ENCODE data around the gene APAF1. TPM values are rescaled to one million over a fixed set of nuclear protein-coding genes. Genes with fewer than 3 reads are reported as not detected.

APAF1 gene
- total and polyA plus RNA-seq, 2 donors (not counting 3 experiments of a cell fraction or from before 2014, with no cell fraction given), result 7.2 to 35.2 TPM

GRCh38 chr12:98780261-98780660 lies 135.2 kb downstream of the APAF1 start:
- POLR2A ChIA-PET, result no interaction called here
- TF ChIP-seq POLR2AphosphoS5 (IDR thresholded peaks at IDR 0.05; ENCODE audit: insufficient read depth, low read depth, low read length), result no peak
- no peak for TF ChIP-seq GATA2 (IDR thresholded peaks at IDR 0.05; ENCODE audit: insufficient read depth, insufficient read length, low read depth, low read length)
- no peak for TF ChIP-seq JUN (IDR thresholded peaks at IDR 0.05; ENCODE audit: borderline replicate concordance, insufficient read depth, insufficient read length, low read depth)
- intact Hi-C loops (cut with micrococcal nuclease) (no loop called here), dilution Hi-C loops (cut with MboI; ENCODE audit: extremely low pct_ligation_motif_present, low sequenced_read_pairs) (no loop called here)
- Histone ChIP-seq H3K79me2 (ENCODE audit: control insufficient read depth, insufficient read depth, low read length) (no peaks in the 10 kb centered on the region), H3K27me3 (ENCODE audit: control insufficient read depth in 2 of 2, insufficient read depth in 2 of 2, low read length in 2 of 2) (peaks cover 0 to 2% of the 10 kb centered on the region in 2 experiments), H3K9me3 (replicated peaks; ENCODE audit: control insufficient read depth, insufficient read depth, low read length) (no peaks in the 10 kb centered on the region), H3K9me1 (replicated peaks; ENCODE audit: control insufficient read depth, extremely low read depth, insufficient read depth, low read length) (no peaks in the 10 kb centered on the region), H4K20me1 (replicated peaks; ENCODE audit: control insufficient read depth, extremely low read depth, insufficient read depth, low read length) (no peaks in the 10 kb centered on the region), H3K36me3 (ENCODE audit: control insufficient read depth in 2 of 2, extremely low read depth in 1 of 2, insufficient read depth in 2 of 2, low read length in 2 of 2) (no peaks in the 10 kb centered on the region), H3K27ac (ENCODE audit: insufficient read depth, low read depth, low read length) (no peak overlapping the region), H3K4me3 (replicated peaks in 1 of 3; ENCODE audit: insufficient read depth in 1 of 3, low read depth in 1 of 3, low read length in 3 of 3) (no peak overlapping the region), H2AFZ (ENCODE audit: low read depth, low read length) (no peak overlapping the region), H3K4me2 (ENCODE audit: insufficient read depth, low read length) (no peak overlapping the region), H3K9ac (replicated peaks; ENCODE audit: extremely low read depth, insufficient read depth, low read length) (no peak overlapping the region), H3K4me1 (ENCODE audit: control insufficient read depth, extremely low read depth, insufficient read depth, low read length) (no peaks in the 10 kb centered on the region)
- DNase-seq (ENCODE audit: low read depth, low spot score), result no peak
- no peak for FAIRE-seq
- no TSS peak for BruUV-seq (replicated peaks)
- CTCF ChIA-PET, result no interaction called here

GRCh38 chr12:98783420-98783819 lies 138.3 kb downstream of the APAF1 start:
- Histone ChIP-seq H3K27me3 (ENCODE audit: control insufficient read depth in 2 of 2, insufficient read depth in 2 of 2, low read length in 2 of 2) (peaks cover 0 to 2% of the 10 kb centered on the region in 2 experiments), H4K20me1 (replicated peaks; ENCODE audit: control insufficient read depth, extremely low read depth, insufficient read depth, low read length) (no peaks in the 10 kb centered on the region), H3K79me2 (ENCODE audit: control insufficient read depth, insufficient read depth, low read length) (no peaks in the 10 kb centered on the region), H3K9me1 (replicated peaks; ENCODE audit: control insufficient read depth, extremely low read depth, insufficient read depth, low read length) (no peaks in the 10 kb centered on the region), H2AFZ (ENCODE audit: low read depth, low read length) (no peak overlapping the region), H3K4me2 (ENCODE audit: insufficient read depth, low read length) (no peak overlapping the region), H3K27ac (ENCODE audit: insufficient read depth, low read depth, low read length) (no peak overlapping the region), H3K4me1 (ENCODE audit: control insufficient read depth, extremely low read depth, insufficient read depth, low read length) (no peaks in the 10 kb centered on the region), H3K4me3 (replicated peaks in 1 of 3; ENCODE audit: insufficient read depth in 1 of 3, low read depth in 1 of 3, low read length in 3 of 3) (no peak overlapping the region), H3K9me3 (replicated peaks; ENCODE audit: control insufficient read depth, insufficient read depth, low read length) (no peaks in the 10 kb centered on the region), H3K36me3 (ENCODE audit: control insufficient read depth in 2 of 2, extremely low read depth in 1 of 2, insufficient read depth in 2 of 2, low read length in 2 of 2) (no peaks in the 10 kb centered on the region), H3K9ac (replicated peaks; ENCODE audit: extremely low read depth, insufficient read depth, low read length) (no peak overlapping the region)
- no peak for TF ChIP-seq MYC (IDR thresholded peaks at IDR 0.05; ENCODE audit: low read depth, low read length)
- TF ChIP-seq GATA2 (IDR thresholded peaks at IDR 0.05; ENCODE audit: insufficient read depth, insufficient read length, low read depth, low read length), result no peak
- TF ChIP-seq EZH2 (IDR thresholded peaks at IDR 0.05; ENCODE audit: borderline replicate concordance, low read depth, low read length, severe bottlenecking), result no peak
- no peak for TF ChIP-seq POLR2A (IDR thresholded peaks at IDR 0.05; ENCODE audit: low read depth, low read length)
- no peak for TF ChIP-seq CTCF (IDR thresholded peaks at IDR 0.05; ENCODE audit: extremely low read depth in 1 of 2, insufficient read depth in 1 of 2, low read depth in 1 of 2, low read length in 2 of 2)
- ChIA-PET CTCF (interaction anchor here (0.9 kb wide), 1 partner anchor 14 kb away, joined by 3 read pairs; no protein-coding TSS in a partner anchor), POLR2A (no interaction called here)
- BruUV-seq (replicated peaks), result no TSS peak
- intact Hi-C loops (cut with micrococcal nuclease) (no loop called here), dilution Hi-C loops (cut with MboI; ENCODE audit: extremely low pct_ligation_motif_present, low sequenced_read_pairs) (no loop called here)
- FAIRE-seq (no peak), DNase-seq (ENCODE audit: low read depth, low spot score) (no peak)

Small RNA genes within 50 kb of the gene (small RNA-seq; reads per million reads assigned to genes)
- gene SNORA53 (ENCODE audit: insufficient read depth, insufficient read length, low read depth, low replicate concordance), result 13.4 reads per million, percentile 69 among the genes with 10 or more reads in this experiment

Other genes starting within 250 kb of the APAF1 start
- 139 and 150 TPM in 2 replicates for gene TMPO, start 129.7 kb upstream of the APAF1 start, total RNA-seq
- gene TMPO, start 129.7 kb upstream of the APAF1 start, polyA plus RNA-seq, result 19.5 and 27.8 TPM in 2 replicates
- gene SLC25A3, start 51.6 kb upstream of the APAF1 start, total RNA-seq, result 774 and 797 TPM in 2 replicates
- gene SLC25A3, start 51.6 kb upstream of the APAF1 start, polyA plus RNA-seq, result 759 and 1,103 TPM in 2 replicates
- gene IKBIP, start 502 bp upstream of the APAF1 start, total RNA-seq, result 56.2 and 56.8 TPM in 2 replicates
- gene IKBIP, start 502 bp upstream of the APAF1 start, polyA plus RNA-seq, result 8.3 and 12.9 TPM in 2 replicates